ENCODE data around the gene GBX2.

- TF ChIP-seq GLI4 (CRISPR knock-in tag; IDR thresholded peaks at IDR 0.05; ENCODE audit: borderline replicate concordance): no peak
- TF ChIP-seq SETDB1 (CRISPR knock-in tag; IDR thresholded peaks at IDR 0.05; ENCODE audit: borderline replicate concordance): no peak
- TF ChIP-seq RFXAP (CRISPR knock-in tag; IDR thresholded peaks at IDR 0.05; ENCODE audit: borderline replicate concordance): no peak
- TF ChIP-seq, protein P1, sequence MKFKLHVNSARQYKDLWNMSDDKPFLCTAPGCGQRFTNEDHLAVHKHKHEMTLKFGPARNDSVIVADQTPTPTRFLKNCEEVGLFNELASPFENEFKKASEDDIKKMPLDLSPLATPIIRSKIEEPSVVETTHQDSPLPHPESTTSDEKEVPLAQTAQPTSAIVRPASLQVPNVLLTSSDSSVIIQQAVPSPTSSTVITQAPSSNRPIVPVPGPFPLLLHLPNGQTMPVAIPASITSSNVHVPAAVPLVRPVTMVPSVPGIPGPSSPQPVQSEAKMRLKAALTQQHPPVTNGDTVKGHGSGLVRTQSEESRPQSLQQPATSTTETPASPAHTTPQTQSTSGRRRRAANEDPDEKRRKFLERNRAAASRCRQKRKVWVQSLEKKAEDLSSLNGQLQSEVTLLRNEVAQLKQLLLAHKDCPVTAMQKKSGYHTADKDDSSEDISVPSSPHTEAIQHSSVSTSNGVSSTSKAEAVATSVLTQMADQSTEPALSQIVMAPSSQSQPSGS (CRISPR knock-in tag; IDR thresholded peaks at IDR 0.05): no peak
- TF ChIP-seq CTCF (CRISPR knock-in tag; IDR thresholded peaks at IDR 0.05): no peak
- no peak for TF ChIP-seq PLRG1 (conservative IDR thresholded peaks at IDR 0.05)
- no peak for TF ChIP-seq ZFP41 (CRISPR knock-in tag; IDR thresholded peaks at IDR 0.05; ENCODE audit: borderline replicate concordance)
- no peak for TF ChIP-seq NR2F2 (IDR thresholded peaks at IDR 0.05; ENCODE audit: borderline replicate concordance, low read depth)
- no peak for TF ChIP-seq TAF1 (CRISPR knock-in tag; IDR thresholded peaks at IDR 0.05)
- TF ChIP-seq HDAC2 (CRISPR knock-in tag; IDR thresholded peaks at IDR 0.05): no peak
- TF ChIP-seq EZH2 (conservative IDR thresholded peaks at IDR 0.05; ENCODE audit: low read depth, low read length): no peak
- TF ChIP-seq ZNF567 (CRISPR knock-in tag; IDR thresholded peaks at IDR 0.05; ENCODE audit: borderline replicate concordance): no peak
- TF ChIP-seq NRL (CRISPR knock-in tag; IDR thresholded peaks at IDR 0.05; ENCODE audit: borderline replicate concordance): no peak
Measured at GRCh38 chr2:236209996-236210395, 41.8 kb upstream of the GBX2 start.
